Activated CD4-positive, alpha-beta T cell treated with anti-CD3 and anti-CD28 coated beads, Interleukin-2, amount 50 U/mL, for 4 hours (primary cell): ENCODE data around the gene INCENP.

ENCODE experiments used
- DNase-seq, 2 experiments: peaks; one replicate each; pipeline ENCODE4 v3.0.0-alpha.2; 2020

INCENP gene

DNA sequence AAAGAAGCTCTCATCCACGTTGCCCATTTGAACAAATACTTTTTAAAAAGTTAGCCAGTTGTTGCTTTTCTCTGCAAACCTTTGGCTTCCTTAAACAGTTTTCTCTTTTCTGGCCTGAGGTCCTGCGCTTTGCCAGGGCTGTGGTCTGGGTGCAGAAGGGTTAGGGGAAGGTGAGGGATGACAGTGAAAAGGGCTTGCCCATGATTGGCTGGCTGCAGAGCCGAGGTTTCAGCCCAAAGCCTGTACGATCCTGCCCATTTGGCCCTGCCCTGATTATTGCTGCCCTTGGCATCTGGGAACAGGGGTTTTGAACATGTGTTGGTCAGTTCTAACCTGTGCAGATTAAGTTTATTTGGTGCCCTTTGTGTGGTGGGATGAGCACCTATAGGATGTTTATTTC lies 1.5 kb downstream of the INCENP start:
- DNase-seq: no peak

- no peak for DNase-seq
These were observed 2.1 kb downstream of the INCENP start for GRCh38 chr11:62125881-62126280.

DNA sequence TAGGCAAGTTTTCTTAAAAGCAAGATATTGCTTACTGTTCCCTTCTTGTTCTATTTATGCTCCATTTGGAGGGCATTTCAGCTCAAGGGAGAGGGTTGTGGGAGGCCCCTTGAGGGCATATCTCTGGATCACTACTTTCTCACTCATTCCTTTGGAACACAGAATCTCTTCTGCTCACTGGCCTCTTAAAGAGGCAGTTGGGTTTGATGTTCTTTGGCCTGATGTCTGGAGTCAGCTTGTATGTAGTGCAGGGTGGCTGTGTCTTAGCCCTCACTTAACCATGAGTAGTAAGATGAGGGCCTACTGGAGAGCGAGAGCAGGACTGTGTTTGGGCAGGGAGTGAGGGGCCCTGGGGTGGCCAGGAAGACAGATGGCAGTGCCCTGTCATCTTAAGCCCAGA lies 3.6 kb downstream of the INCENP start:
- DNase-seq: no peak

GRCh38 chr11:62127941-62128770 lies 4.3 kb downstream of the INCENP start:
- DNase-seq: no peak

DNA sequence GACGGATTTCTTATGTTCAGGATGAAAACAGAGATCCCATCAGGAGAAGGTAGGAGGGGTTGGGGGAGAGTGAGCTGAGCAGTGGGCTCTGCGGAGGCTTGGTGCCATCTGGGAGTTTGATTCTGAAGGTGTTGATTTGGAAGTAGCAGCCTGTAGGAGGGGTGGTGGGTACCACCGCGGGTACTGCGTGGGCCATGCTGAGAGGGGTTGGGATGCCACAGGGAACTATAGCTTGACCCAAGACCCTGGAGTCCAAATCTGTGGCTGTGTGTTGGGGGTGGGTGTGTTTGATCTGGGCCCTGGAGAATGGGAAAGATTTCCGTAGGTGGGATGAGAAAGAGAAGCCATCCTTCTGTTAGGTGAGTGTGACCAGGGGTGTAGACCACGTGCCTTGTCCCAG lies 5.0 kb downstream of the INCENP start:
- DNase-seq: no peak

GRCh38 chr11:62129590-62130282 lies 5.9 kb downstream of the INCENP start:
- DNase-seq: no peak

DNA sequence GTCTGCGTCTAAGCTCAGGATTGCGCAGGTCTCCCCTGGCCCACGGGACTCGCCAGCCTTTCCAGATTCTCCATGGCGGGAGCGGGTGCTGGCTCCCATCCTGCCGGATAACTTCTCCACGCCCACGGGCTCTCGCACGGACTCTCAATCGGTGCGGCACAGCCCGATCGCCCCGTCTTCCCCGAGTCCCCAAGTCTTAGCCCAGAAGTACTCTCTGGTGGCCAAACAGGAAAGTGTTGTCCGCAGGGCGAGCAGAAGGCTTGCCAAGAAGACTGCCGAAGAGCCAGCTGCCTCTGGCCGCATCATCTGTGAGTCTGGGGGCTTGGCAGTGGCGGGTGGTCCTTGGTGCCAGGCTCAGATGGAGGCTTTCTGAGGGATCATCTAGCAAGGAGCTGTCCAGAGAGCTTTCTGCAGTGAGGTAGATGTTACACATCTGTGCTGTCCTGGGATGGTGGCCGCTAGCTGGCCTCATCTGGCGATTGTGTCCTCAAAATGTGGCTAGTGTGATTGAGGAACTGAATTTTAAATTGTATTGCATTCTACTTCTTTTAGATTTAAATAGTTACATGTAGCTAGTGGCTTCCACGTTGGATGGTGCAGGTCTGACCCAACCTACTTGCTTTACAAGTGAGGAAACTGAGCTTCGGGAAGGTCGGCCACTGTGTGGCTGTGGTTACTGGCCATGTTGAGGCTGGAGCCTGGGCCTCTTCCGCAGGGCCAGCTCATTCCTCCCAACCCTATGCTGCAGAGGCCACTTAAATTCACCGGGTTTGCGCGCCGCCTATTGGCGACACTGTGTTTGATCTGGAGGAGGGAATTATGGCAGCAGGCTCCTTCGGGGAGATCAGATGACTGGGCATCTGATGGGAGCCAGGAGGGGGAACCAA lies 6.7 kb downstream of the INCENP start:
- DNase-seq: no peak

DNA sequence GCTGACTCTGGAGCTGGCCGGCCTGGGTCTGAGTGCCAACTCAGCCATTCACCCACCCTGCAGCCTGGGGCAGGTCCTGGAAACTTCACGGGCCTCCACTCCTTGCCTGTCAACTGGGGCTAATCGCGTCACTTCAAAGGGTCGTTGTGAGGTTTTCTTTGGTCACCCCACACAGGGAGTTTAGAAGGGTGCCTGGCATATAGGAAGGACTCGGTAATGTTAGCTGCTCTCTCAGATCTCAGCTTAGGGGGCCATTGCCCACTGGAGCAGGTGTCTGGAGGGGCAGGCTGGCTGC lies 7.3 kb downstream of the INCENP start:
- no peak for DNase-seq

DNA sequence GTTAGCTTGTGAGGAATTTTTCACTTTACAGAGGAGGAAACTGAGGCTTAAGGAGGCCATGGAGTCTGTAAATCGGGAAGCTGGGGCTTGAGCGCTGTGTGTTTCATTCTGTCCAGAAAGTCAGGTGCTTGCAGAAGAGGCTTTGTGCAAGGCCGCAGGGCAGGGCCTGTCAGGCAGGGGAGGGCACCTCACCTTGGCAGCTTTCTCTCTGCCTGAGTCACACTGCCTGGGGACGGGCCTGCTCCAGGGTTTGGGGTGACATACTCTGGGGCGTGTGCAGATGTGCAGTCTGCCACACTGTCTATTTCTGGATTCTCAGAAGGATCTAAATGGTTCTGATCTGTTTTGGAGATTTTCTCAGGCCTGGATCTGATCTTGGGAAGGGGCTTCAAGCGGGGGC lies 8.4 kb downstream of the INCENP start:
- DNase-seq: no peak

- DNase-seq: no peak
These were observed 9.0 kb downstream of the INCENP start for GRCh38 chr11:62132689-62133293.

DNA sequence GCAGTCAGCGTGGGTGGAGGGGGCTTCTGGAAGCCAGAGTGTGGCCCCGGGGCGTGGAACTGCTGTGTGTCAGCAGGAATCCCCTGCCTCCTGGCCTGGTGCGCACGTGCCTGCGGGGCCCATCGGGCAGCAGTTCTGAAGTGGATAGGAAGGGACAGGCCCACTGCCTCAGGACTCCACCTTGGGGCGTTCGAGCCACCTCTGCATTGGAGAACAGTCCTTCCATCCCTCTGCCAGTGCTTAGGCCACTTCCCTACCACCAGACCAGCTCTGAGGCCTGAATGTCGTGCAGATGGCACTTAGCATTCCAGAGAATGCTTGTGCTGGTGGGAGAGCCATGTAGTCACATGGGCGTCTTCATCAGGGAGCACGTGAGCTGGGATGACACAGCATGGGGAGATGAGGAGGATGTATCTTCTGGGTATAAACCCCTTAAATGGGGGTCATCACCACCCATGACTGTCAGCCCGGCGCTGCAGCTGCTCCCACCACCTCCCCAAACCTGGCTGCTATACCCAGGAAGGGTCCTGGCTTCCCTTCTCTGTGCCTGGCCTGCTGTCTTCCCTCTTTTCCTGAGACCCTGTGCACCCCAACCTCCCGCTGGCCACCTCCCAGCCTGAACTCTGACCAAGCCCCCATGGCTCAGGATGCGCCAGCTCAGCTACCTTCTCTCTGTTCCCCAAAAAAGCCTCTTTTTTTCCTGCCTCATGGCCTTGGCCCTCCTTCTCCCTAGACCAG lies 9.7 kb downstream of the INCENP start:
- DNase-seq: no peak

DNA sequence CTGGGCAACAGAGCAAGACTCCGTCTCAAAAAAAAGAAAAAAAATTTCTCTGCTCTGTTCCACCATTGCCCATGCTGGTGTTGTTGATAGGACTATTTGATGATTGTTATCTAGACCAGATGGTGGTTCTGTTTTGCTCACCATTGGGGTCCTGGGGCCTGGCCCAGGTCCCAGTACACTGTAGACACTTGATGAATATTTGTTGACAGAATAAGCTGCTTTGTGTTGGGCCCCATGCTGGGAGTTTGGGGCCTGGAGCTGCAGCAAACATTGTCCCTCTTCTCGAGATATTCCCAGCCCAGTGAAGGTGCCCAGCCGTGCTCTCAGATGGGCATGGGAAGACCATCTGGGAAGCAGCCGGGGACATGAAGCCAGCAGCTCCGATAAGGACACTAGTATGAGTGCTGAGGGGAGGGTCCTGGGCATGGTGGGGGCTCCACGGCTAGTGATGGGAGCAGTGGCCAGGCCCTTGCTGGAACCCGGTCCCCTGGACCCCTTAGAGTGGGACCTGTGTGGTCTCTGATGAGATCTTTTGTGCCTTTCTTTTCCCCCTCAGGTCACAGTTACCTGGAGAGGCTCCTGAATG lies 13.6 kb downstream of the INCENP start:
- DNase-seq: no peak

GRCh38 chr11:62137881-62138629 lies 14.2 kb downstream of the INCENP start:
- no peak for DNase-seq

DNA sequence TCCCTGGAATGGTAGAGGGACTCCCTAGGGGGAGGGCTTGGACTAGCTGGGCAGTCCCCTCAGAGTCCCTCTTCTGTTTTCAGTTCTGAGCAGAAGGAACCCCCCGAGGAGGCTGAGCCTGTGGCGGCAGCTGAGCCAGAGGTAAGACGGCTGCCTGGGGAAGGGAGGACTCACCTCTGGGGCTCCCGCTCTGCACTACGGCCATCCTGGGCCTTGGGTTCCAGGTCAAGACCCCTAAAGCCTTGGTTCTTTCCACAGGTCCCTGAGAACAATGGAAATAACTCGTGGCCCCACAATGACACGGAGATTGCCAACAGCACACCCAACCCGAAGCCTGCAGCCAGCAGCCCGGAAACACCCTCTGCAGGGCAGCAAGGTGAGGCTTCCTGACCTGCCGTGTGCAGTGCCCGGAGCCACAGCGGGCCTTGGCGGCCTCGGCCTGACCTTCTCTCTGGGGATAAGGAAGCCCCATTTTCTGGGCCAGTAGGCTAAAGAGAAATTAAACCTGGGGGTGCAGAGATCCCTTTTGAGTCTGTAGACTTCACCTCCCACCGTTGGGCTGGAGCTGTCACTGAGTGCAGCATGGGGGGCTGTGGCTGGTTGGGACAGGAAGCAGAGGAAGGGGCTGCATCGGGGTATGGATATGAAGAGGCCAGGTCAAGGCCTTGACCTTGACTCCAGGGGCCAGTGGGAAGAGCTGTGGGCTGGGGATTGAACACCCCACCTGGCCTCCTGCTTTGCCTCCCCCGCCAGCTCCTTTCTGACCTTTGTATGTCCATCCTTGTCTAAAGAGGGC lies 15.0 kb downstream of the INCENP start:
- DNase-seq: no peak

GRCh38 chr11:62139526-62140303 lies 15.9 kb downstream of the INCENP start:
- DNase-seq: no peak

GRCh38 chr11:62140304-62141110 lies 16.7 kb downstream of the INCENP start:
- no peak for DNase-seq

GRCh38 chr11:62141111-62142042 lies 17.6 kb downstream of the INCENP start:
- DNase-seq: no peak

DNA sequence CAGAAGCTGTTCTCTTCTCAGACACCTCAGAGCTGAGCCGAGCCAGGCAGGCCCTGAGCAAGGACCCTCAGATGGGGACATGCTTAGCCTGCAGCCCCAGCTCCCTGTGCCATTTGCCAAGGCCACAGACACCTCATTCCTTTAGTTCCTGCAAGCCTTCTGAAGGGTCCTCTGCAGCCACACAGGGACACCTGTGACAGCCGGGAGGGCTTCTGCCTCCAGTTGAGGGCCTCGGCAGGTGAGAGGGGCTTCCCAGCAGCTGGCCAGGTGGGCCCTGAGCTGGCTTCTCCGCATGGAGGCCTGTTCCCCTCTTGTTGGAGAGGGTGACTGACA lies 18.2 kb downstream of the INCENP start:
- no peak for DNase-seq
